Esophagus (tissue), 2 donors: ENCODE data around the gene ARFIP1. TPM values are rescaled to one million over a fixed set of nuclear protein-coding genes. Genes with fewer than 3 reads are reported as not detected.

Experiments
- H3K27ac ChIP-seq, 2 donors: one replicate each; pipeline ENCODE4 v1.5.1; 2013; ENCODE audit warnings: low read depth in 2 of 2, mild to moderate bottlenecking in 2 of 2, inconsistent platforms in 1 of 2, low read length in 1 of 2, moderate library complexity in 1 of 2
- H3K27me3 ChIP-seq, 2 donors: one replicate each; pipeline ENCODE4 v1.6.1; 2013; ENCODE audit warnings: low read length in 2 of 2, control low read depth in 1 of 2, mild to moderate bottlenecking in 1 of 2; ENCODE audit not compliant: insufficient read depth in 2 of 2, control insufficient read depth in 1 of 2
- H3K36me3 ChIP-seq, 2 donors: one replicate each; pipeline ENCODE4 v1.6.1; 2013; ENCODE audit warnings: low read length in 1 of 2; ENCODE audit not compliant: control insufficient read depth in 2 of 2, insufficient read depth in 2 of 2
- H3K4me1 ChIP-seq, 2 donors: one replicate each; pipeline ENCODE4 v1.6.1; 2013; ENCODE audit warnings: low read length in 1 of 2; ENCODE audit not compliant: control insufficient read depth in 2 of 2, insufficient read depth in 2 of 2
- H3K4me3 ChIP-seq, 2 donors: one replicate each; pipeline ENCODE4 v1.5.1; 2013; ENCODE audit warnings: low read length in 2 of 2, mild to moderate bottlenecking in 2 of 2, low read depth in 1 of 2, moderate library complexity in 1 of 2
- H3K9me3 ChIP-seq, 2 donors: one replicate each; pipeline ENCODE4 v1.6.1; 2013; ENCODE audit warnings: mild to moderate bottlenecking in 2 of 2, low read depth in 1 of 2, low read length in 1 of 2, moderate library complexity in 1 of 2; ENCODE audit not compliant: control insufficient read depth in 2 of 2, insufficient read depth in 1 of 2
- WGBS, 2 donors: extraction: QIAGEN DNeasy Blood & Tissue Kit; methylation state at CpG; one replicate each; pipeline ENCODE4 v1.1.7; 2013; 5-methylcytosine and 5-hydroxymethylcytosine counted together
- polyA plus RNA-seq, 2 donors: library from polyadenylated mRNA; stranded (reverse); fragments of 200-250 nt; gene quantifications; one replicate each; pipeline ENCODE4 v1.2.3, GENCODE V29; 2013
- donor health status: healthy with polysubstance abuse.
- donor health status: Bipolar disorder and iron deficiency.

The ARFIP1 gene
- polyA plus RNA-seq, 2 donors, result 13.7 to 14.3 TPM

DNA sequence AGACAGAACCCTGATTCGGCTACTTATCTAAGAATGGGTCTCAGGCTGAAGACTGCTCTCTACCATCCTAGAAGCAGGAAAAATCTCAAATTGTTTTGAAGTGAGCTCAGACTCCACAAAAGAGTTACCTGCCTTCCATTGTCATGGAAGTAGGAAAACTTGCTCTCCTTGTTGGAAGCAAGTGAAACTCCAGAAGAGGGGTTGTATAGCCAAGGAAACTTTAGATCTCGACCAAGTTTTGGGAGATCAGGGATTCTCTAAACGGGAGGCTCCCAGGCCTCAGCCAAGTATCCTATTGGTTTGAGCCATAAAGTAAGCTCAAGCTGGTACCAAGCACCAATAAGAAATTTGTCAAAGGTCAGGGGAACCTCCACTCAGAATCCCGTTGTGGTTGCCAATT is 147.2 kb downstream of the ARFIP1 start:
- Histone ChIP-seq H3K27ac (no peak overlapping the region), H3K4me3 (no peak overlapping the region), H3K36me3 (no peaks in the 10 kb centered on the region), H3K4me1 (no peaks in the 10 kb centered on the region), H3K9me3 (no peaks in the 10 kb centered on the region), H3K27me3 (no peaks in the 10 kb centered on the region)
- 88 to 90% methylated on average over 4 of the region's 4 CpGs for WGBS, 2 donors

DNA sequence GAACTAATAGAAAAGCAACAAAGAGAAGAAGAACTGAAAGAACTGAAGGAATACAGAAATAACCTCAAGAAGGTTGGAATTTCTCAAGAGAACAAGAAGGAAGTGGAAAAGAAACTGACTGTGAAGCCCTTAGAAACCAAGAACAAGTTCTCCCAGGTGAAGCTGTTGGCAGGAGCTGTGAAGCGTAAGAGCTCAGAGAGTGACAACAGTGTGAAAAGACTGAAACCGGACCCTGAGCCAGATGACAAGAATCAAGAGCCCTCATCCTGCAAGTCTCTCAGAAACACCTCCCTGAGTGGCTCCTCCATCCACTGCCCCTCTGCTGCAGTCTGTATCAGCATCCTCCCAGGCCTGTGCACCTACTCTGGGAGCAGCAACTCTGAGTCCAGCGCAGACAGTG is 148.0 kb downstream of the ARFIP1 start:
- Histone ChIP-seq H3K4me1 (no peaks in the 10 kb centered on the region), H3K27ac (no peak overlapping the region), H3K27me3 (no peaks in the 10 kb centered on the region), H3K4me3 (no peak overlapping the region), H3K36me3 (no peaks in the 10 kb centered on the region), H3K9me3 (no peaks in the 10 kb centered on the region)
- WGBS, 2 donors, result 85 to 87% methylated on average over 3 of the region's 3 CpGs

DNA sequence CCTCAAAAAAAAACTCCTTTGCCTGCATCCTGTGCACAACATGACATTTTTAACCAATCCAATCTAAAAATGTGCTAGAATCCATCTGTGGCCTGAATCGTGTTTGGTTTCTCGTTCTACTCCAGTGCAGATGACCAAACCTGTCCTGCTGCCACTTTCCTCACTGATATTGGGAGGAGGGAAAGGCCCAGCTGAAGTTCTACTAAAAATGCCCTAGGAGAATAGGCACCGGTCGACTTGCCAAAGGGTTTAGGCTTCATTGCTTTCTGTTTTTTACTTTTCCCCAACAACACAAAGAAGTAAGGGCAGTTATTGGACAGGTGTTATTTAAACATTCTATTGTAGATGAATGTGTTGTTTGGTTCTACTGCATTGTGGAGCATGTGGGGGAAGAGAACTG is 148.5 kb downstream of the ARFIP1 start:
- whole genome bisulfite sequencing, 2 donors, result 93 to 96% methylated on average over 4 of the region's 4 CpGs
- Histone ChIP-seq H3K4me3 (no peak overlapping the region), H3K36me3 (no peaks in the 10 kb centered on the region), H3K4me1 (no peaks in the 10 kb centered on the region), H3K27me3 (no peaks in the 10 kb centered on the region), H3K27ac (no peak overlapping the region), H3K9me3 (no peaks in the 10 kb centered on the region)

DNA sequence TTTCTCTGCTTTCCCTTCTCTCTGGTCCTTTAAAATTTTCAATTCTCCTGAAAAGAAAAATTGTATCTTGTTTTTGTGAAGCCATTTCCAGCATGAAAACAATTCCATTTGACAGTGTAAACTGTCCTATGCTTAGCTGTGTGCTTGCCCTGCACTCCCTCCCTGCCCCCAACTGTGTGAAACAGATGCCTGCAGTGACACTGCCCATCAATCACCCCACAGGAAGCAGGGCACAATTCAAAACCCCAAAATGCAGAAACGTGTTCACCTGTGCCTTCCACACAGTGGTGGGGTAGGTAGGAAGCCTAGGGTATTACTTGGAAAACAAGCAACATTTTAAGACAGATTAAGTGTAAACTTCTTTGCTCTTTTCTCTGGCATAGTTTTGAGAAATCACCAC is 150.1 kb downstream of the ARFIP1 start:
- WGBS, 2 donors, result 25 to 48% methylated on average over 1 of the region's 1 CpG
- no peak overlapping the region for H3K4me3 ChIP-seq
- H3K27ac ChIP-seq, result no peak overlapping the region
- no peaks in the 10 kb centered on the region for H3K4me1 ChIP-seq
- H3K36me3 ChIP-seq, result no peaks in the 10 kb centered on the region
- H3K27me3 ChIP-seq, result no peaks in the 10 kb centered on the region
- no peaks in the 10 kb centered on the region for H3K9me3 ChIP-seq

DNA sequence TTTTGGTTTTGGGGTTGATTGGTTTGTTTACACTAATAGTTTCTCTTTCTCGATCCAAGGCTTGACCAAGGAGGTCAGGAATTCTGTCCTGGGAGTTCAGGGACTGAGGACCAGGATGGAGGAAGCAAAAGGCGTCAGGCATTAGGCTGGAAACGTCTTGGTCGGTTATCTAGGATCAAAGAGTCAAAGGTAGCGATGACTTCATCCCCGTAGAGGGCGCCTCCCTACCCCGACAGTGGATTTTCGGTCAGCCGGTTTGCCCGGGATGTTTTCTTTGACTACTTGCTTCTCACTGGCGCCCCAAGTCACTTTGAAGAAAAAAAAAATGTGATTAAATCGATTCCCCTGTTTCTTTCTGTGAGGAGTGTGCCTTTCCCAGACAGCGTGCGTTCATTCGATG is 155.4 kb downstream of the ARFIP1 start:
- Histone ChIP-seq H3K4me3 (peak overlapping the region in 1 of 2 donors; percentile 70), H3K27me3 (no peaks in the 10 kb centered on the region), H3K9me3 (no peaks in the 10 kb centered on the region), H3K36me3 (no peaks in the 10 kb centered on the region), H3K4me1 (peaks cover 0 to 7% of the 10 kb centered on the region in 2 donors), H3K27ac (peak overlapping the region; percentile 78 to 88)
- 26 to 27% methylated on average over 16 of the region's 16 CpGs for WGBS, 2 donors

DNA sequence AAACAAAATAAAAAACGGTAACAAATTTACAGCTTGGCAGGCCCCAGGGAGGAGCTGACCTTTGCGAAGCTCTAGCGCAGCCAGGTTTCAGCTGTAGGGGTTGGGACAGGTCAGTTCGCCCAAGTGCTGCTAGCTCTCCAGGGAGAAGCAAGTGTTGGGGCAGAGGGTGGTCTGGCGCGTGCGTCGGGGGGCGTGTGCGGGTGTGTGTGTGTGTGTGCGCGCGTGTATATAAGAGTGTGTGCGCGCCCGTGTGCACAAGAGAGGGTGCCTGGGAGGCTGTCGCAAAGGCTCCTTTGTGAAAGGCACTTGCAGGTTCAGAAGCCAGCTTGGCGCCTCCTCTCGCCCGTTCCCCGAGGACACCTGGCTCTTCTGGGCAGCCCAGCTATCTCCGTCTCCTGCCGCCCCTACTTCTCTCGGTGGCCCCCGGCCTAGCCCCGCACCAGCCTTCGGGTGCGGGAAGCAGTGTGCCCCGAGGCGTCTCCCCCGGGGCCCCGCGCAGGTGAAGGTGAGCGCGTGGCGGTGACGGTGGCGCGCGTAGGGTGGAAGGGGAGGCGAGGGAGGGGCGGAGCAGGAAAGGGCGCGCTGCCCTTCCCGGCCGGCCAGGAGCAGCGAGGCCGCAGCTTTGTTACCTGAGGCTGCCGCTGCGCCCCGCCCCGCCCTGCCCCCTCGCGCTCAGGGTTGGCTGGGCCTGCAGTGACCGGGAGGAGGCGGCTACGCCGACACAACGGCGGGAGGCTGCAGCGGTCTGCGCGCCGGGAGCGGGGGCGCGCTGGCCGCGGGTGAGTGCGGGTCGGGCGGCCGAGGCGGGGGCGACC is 156.1 kb downstream of the ARFIP1 start, which contains the start of gene FHDC1:
TSS of gene FHDC1 (plus strand) at position 693 of the 815 bp plus-strand sequence. CDS start 6,735 bp downstream, outside the sequence.
- Histone ChIP-seq H3K27me3 (no peaks in the 10 kb centered on the region), H3K36me3 (no peaks in the 10 kb centered on the region), H3K27ac (peak within 1 kb of the TSS; percentile 78 to 88), H3K4me3 (peak within 1 kb of the TSS; percentile 67 to 70), H3K4me1 (peaks cover 0 to 7% of the 10 kb centered on the region in 2 donors), H3K9me3 (no peaks in the 10 kb centered on the region)
- WGBS, 2 donors, result 4 to 5% methylated on average over 71 to 75 of the region's 75 CpGs

DNA sequence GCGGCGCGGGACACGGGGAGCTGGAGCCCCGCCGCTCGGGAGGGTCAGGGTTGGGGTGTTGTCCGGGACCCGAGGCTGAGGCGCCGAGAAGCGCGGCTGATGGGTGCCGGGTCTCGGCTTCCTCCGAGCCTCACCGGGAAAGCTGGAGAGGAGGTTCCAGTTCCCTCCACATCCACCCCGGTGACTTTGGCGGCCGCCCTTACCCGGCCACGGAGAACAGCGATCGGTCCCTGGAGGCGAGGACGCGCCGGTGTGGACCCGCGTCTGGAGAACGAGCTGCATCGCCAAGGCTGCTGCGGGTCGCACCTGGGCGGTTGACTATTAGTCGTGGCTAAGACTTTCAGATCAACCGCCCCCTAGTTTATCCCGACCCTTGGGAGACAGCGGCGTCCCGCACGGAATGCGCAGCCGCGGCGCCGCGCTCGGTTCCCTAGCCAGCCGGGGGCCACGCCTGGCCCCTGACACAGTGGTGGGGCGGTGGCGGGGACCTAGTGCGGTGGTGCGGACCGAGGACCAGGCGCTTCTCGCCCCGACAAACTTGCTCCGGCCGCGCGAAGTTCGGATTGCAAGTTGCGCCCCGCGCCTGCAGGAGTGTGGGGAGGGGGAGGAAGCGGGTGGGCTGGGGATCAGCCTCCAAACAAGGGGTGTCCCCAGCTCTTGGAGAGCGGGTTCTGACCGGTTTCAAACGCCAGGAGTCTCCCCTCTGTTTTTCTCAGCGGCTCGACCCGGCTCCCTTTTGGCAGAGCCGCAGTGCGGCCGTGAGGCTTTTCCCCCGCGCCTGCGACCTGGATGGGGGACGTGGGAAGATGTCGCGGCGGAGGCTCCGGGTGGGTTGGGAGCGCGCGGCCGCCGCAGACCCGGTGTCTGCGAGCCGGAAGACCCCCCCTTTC is 156.9 kb downstream of the ARFIP1 start:
- Histone ChIP-seq H3K27me3 (no peaks in the 10 kb centered on the region), H3K36me3 (no peaks in the 10 kb centered on the region), H3K4me1 (peaks cover 0 to 7% of the 10 kb centered on the region in 2 donors), H3K4me3 (peak overlapping the region; percentile 67 to 70), H3K27ac (peak overlapping the region; percentile 76 to 88), H3K9me3 (no peaks in the 10 kb centered on the region)
- 1% methylated on average over 77 to 93 of the region's 93 CpGs for whole genome bisulfite sequencing, 2 donors

DNA sequence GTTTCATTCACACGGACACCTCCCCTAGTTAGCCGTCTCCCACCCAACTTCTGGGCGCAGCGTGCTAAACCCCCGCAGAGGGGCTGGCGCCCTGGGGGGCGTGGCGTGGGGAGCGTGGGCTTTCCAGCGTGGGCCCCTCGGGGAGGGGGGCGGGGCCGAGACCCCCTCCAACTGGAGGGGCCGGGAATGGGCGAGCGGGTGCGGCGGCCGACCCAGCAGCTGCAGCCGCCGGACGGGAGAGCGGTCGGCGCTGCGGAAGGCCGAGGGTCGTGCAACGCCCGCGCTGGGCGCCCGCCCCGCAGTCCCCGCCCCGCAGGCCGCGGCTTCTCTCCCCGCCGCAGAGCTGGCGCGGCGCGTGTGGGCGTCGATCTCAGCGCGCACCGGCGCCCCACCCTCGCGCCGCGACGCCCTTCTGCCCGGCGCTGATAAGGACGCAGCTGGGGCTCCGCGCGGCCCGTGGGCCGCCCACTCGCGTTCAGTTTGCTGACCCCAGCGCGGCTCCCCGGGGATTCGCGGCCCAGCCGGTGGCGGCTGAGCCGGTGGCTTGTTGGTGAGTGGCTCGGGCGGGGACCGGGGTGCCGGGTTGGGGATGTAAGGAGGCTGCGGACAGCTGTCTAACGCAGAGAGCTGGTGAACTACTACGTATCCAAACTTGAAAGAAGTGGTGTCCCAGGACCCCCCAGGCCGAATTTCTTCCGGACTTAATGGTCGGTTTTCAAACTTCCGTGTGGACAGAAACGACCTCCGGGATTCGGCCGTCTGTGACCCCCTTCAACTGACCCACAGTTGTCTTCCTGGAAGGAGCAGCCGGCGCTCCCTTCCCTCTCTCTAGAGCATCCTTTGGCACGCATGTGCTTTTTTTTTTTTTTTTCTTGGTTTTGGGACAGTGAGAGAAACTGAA is 157.8 kb downstream of the ARFIP1 start:
- no peaks in the 10 kb centered on the region for H3K27me3 ChIP-seq
- H3K4me3 ChIP-seq, result peak overlapping the region; percentile 67 to 70
- H3K36me3 ChIP-seq, result no peaks in the 10 kb centered on the region
- no peaks in the 10 kb centered on the region for H3K9me3 ChIP-seq
- peak overlapping the region; percentile 76 to 88 for H3K27ac ChIP-seq
- peaks cover 0 to 7% of the 10 kb centered on the region in 2 donors for H3K4me1 ChIP-seq
- 0 to 1% methylated on average over 64 to 91 of the region's 91 CpGs for WGBS, 2 donors
